Fibroblast of lung (primary cell): ENCODE data around the gene SLC25A34. TPM values are rescaled to one million over a fixed set of nuclear protein-coding genes. Genes with fewer than 3 reads are reported as not detected.

Source experiments
- DNase-seq, 2 donors: peaks; one replicate each; pipeline versions ENCODE4 v3.0.0 to v3.0.0-alpha.2; 2010; ENCODE audit warnings: low read depth in 2 of 2
- H2AFZ ChIP-seq: 2 replicates; pipeline ENCODE4 v1.5.1; 2012; ENCODE audit warnings: low read length, control low read depth, inconsistent platforms
- H3K27ac ChIP-seq: 2 replicates; pipeline ENCODE4 v1.5.1; 2011; ENCODE audit warnings: low read length, control low read depth; ENCODE audit not compliant: insufficient read depth
- H3K27me3 ChIP-seq: 2 replicates; pipeline ENCODE4 v1.5.1; 2011; ENCODE audit warnings: mild to moderate bottlenecking, low read length; ENCODE audit not compliant: control insufficient read depth, insufficient read depth
- H3K36me3 ChIP-seq: 2 replicates; pipeline ENCODE4 v1.5.1; 2011; ENCODE audit warnings: low read length; ENCODE audit not compliant: control insufficient read depth, insufficient read depth
- H3K4me1 ChIP-seq: 2 replicates; pipeline ENCODE4 v1.5.1; 2011; ENCODE audit warnings: low read length; ENCODE audit not compliant: control insufficient read depth, insufficient read depth; ENCODE audit errors: extremely low read depth
- H3K4me2 ChIP-seq: 2 replicates; pipeline ENCODE4 v1.5.1; 2011; ENCODE audit warnings: low read length, control low read depth; ENCODE audit not compliant: insufficient read depth; ENCODE audit errors: extremely low read depth
- H3K4me3 ChIP-seq, 4 experiments: fragments of 200-600 bp in 1 of 4; sonication (generic) in 1 of 4; replicated peaks in 1 of 4; 2 replicates each; pipeline ENCODE4 v1.5.1; 2011 to 2016; ENCODE audit warnings: low read length in 4 of 4, low read depth in 3 of 4, mild to moderate bottlenecking in 3 of 4, control low read depth in 2 of 4, inconsistent platforms in 1 of 4, mixed read lengths in 1 of 4; ENCODE audit not compliant: insufficient read depth in 1 of 4; ENCODE audit errors: control extremely low read depth in 1 of 4
- H3K79me2 ChIP-seq: 2 replicates; pipeline ENCODE4 v1.5.1; 2012; ENCODE audit warnings: mild to moderate bottlenecking, low read length, inconsistent platforms; ENCODE audit not compliant: control insufficient read depth, insufficient read depth
- H3K9ac ChIP-seq: 2 replicates; pipeline ENCODE4 v1.5.1; 2011; ENCODE audit warnings: mild to moderate bottlenecking, low read length, control low read depth; ENCODE audit not compliant: insufficient read depth
- H3K9me3 ChIP-seq: 2 replicates; pipeline ENCODE4 v1.5.1; 2012; ENCODE audit warnings: low read depth, low read length; ENCODE audit not compliant: control insufficient read depth, insufficient read depth
- H4K20me1 ChIP-seq: 2 replicates; pipeline ENCODE4 v1.5.1; 2011; ENCODE audit warnings: low read length; ENCODE audit not compliant: control insufficient read depth, insufficient read depth; ENCODE audit errors: extremely low read depth
- CTCF ChIP-seq, 2 donors: IDR thresholded peaks in 1 of 2; conservative IDR thresholded peaks in 1 of 2; 1 replicate in 1 of 2; 2 replicates in 1 of 2; pipeline ENCODE4 v1.5.1; 2011 to 2012; ENCODE audit warnings: low read length in 2 of 2, control low read depth in 1 of 2, inconsistent platforms in 1 of 2, low read depth in 1 of 2, mild to moderate bottlenecking in 1 of 2
- EZH2 ChIP-seq: IDR thresholded peaks from 2 replicates; pipeline ENCODE4 v1.5.1; 2012; ENCODE audit warnings: low read length, control low read depth, mild to moderate bottlenecking; ENCODE audit errors: missing control alignments
- polyA plus RNA-seq, 2 donors: library from polyadenylated mRNA; depleted of rRNA in 1 of 2; stranded (reverse) in 1 of 2; unstranded in 1 of 2; fragments of >200 nt; gene quantifications; 2 replicates each; pipeline ENCODE4 v1.2.1, GENCODE V29; 2011 to 2012; ENCODE audit warnings: missing spikeins in 1 of 2
- total RNA-seq: library from RNA; depleted of rRNA; stranded (reverse); fragments of >200 nt; gene quantifications from 2 replicates; pipeline ENCODE4 v1.2.1, GENCODE V29; 2014

Gene SLC25A34
- total and polyA plus RNA-seq, 2 donors (not counting 1 experiment from before 2014, with no cell fraction given): 0.35 to 0.83 TPM

GRCh38 chr1:15753776-15754175 lies 17.7 kb downstream of the SLC25A34 start:
- Histone ChIP-seq H3K36me3 (no peaks in the 10 kb centered on the region), H3K4me3 (no peak overlapping the region), H3K4me2 (no peak overlapping the region), H3K27me3 (no peaks in the 10 kb centered on the region), H3K4me1 (peaks cover 7% of the 10 kb centered on the region), H3K79me2 (no peaks in the 10 kb centered on the region), H2AFZ (no peak overlapping the region), H3K27ac (no peak overlapping the region), H3K9me3 (no peaks in the 10 kb centered on the region), H3K9ac (no peak overlapping the region), H4K20me1 (no peaks in the 10 kb centered on the region)
- DNase-seq: no peak
- TF ChIP-seq CTCF (conservative IDR thresholded peaks at IDR 0.05 in 1 of 2, IDR thresholded peaks at IDR 0.05 in 1 of 2; ENCODE audit: low read depth in 1 of 2, low read length in 2 of 2) (no peak), EZH2 (no peak)

GRCh38 chr1:15755021-15755645 lies 19.1 kb downstream of the SLC25A34 start:
- no peak for DNase-seq

GRCh38 chr1:15755646-15756040 lies 19.6 kb downstream of the SLC25A34 start:
- peaks cover 9% of the 10 kb centered on the region for H3K4me1 ChIP-seq
- no peak overlapping the region for H3K4me3 ChIP-seq
- H3K79me2 ChIP-seq: no peaks in the 10 kb centered on the region
- no peak overlapping the region for H3K4me2 ChIP-seq
- H3K27ac ChIP-seq: no peak overlapping the region
- no peaks in the 10 kb centered on the region for H3K9me3 ChIP-seq
- TF ChIP-seq EZH2 (no peak), CTCF (conservative IDR thresholded peaks at IDR 0.05 in 1 of 2, IDR thresholded peaks at IDR 0.05 in 1 of 2; ENCODE audit: low read depth in 1 of 2, low read length in 2 of 2) (no peak)
- no peaks in the 10 kb centered on the region for H3K36me3 ChIP-seq
- no peak overlapping the region for H2AFZ ChIP-seq
- no peaks in the 10 kb centered on the region for H4K20me1 ChIP-seq
- H3K9ac ChIP-seq: no peak overlapping the region
- DNase-seq: no peak
- no peaks in the 10 kb centered on the region for H3K27me3 ChIP-seq

More at GRCh38 chr1:15755021-15755645, 19.1 kb downstream of the SLC25A34 start:
- no peak for TF ChIP-seq EZH2
- no peak for TF ChIP-seq CTCF (conservative IDR thresholded peaks at IDR 0.05 in 1 of 2, IDR thresholded peaks at IDR 0.05 in 1 of 2; ENCODE audit: low read depth in 1 of 2, low read length in 2 of 2)
- Histone ChIP-seq H3K79me2 (no peaks in the 10 kb centered on the region), H4K20me1 (no peaks in the 10 kb centered on the region), H3K36me3 (no peaks in the 10 kb centered on the region), H3K4me1 (peaks cover 9% of the 10 kb centered on the region), H2AFZ (no peak overlapping the region), H3K9me3 (no peaks in the 10 kb centered on the region), H3K27ac (no peak overlapping the region), H3K4me2 (no peak overlapping the region), H3K9ac (no peak overlapping the region), H3K4me3 (no peak overlapping the region), H3K27me3 (no peaks in the 10 kb centered on the region)
